ENCODE results near the gene MPL.
A peak's percentile ranks its signal among the peaks of the same experiment; 100 is the strongest.
"Not testable (repeated sequence)": the region's sequence is repeated elsewhere in the genome, so short reads cannot be mapped to it uniquely, and the experiment has no call there.

MPL gene

GRCh38 chr1:43358121-43358745, 20.6 kb downstream of the MPL start:
- DNase-seq, result peak; percentile 65 to 76

GRCh38 chr1:43358746-43359693, 21.4 kb downstream of the MPL start, which contains the start of gene CDC20:
Gene CDC20 (plus strand): TSS chr1:43358981. CDS start chr1:43359216, 235 bp downstream.
- DNase-seq, result peak; percentile 99

- no peak for DNase-seq
Measured at GRCh38 chr1:43359696-43360095, 22.1 kb downstream of the MPL start.

GRCh38 chr1:43360616-43361015, 23.0 kb downstream of the MPL start:
- no peak for DNase-seq

GRCh38 chr1:43363283-43363934, 25.8 kb downstream of the MPL start:
- no peak for DNase-seq

GRCh38 chr1:43363935-43364525, 26.4 kb downstream of the MPL start:
- no peak for DNase-seq

GRCh38 chr1:43365678-43366077, 28.1 kb downstream of the MPL start:
- DNase-seq, result no peak

GRCh38 chr1:43366179-43366578, 28.6 kb downstream of the MPL start:
- DNase-seq, result no peak

- DNase-seq, result no peak
Measured at GRCh38 chr1:43366601-43367025, 29.0 kb downstream of the MPL start.

GRCh38 chr1:43367026-43367903, 29.6 kb downstream of the MPL start:
- DNase-seq, result peak in 1 of 2 experiments; percentile 53

GRCh38 chr1:43367904-43368645, 30.5 kb downstream of the MPL start, which contains the start of gene ELOVL1:
Gene ELOVL1 (minus strand): TSS chr1:43368011. CDS start chr1:43365609, 2,402 bp downstream.
- DNase-seq, result peak; percentile 77 to 82

- DNase-seq, result no peak
Measured at GRCh38 chr1:43368646-43369020, 31.0 kb downstream of the MPL start.

- not testable (repeated sequence) for DNase-seq
Measured at GRCh38 chr1:43369779-43370178, 32.2 kb downstream of the MPL start.

GRCh38 chr1:43370564-43370963, 32.9 kb downstream of the MPL start:
- no peak for DNase-seq

- DNase-seq, result no peak
Measured at GRCh38 chr1:43372172-43372571, 34.6 kb downstream of the MPL start.

- no peak for DNase-seq
Measured at GRCh38 chr1:43373066-43373940, 35.7 kb downstream of the MPL start.

GRCh38 chr1:43376723-43377235, 39.2 kb downstream of the MPL start:
- DNase-seq, result no peak

GRCh38 chr1:43377831-43378230, 40.2 kb downstream of the MPL start:
- no peak for DNase-seq

GRCh38 chr1:43379476-43379875, 41.9 kb downstream of the MPL start:
- DNase-seq, result no peak

GRCh38 chr1:43381612-43382011, 44.0 kb downstream of the MPL start:
- peak; percentile 93 to 94 for DNase-seq
